ENCODE measurements around the gene PRSS12.
"Not testable (repeated sequence)": the region's sequence is repeated elsewhere in the genome, so short reads cannot be mapped to it uniquely, and the experiment has no call there.

Gene PRSS12

DNA sequence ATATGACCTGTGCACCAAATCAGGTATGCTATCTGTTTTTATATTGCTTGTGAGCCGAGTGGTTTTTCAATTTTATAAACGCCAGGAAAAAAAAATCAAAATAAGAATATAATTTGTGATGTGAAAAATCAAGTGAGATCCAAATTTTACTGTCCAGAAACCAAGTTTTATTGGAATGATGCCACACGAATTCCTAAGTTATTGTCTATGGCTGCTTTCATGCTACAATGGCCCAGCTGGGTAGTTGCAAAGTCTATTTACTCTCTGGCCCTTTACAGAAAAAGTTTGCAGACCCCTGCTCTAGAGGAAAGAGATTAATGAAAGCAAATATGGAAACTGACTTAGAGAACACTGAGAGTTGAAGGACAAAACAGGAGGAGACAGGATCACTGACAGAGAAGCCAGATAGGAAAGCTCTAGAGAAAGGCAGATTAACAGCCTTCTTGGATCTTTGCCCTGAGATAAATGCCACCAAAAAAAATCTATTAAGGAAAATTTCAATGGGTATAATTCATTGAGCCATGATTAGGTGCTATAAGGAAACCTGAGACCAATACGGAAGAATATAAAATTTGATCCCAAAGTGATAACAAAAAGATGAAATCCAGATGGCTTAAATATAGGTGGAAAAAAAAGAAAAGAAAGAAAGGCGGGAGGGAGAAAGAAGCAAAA is 29.8 kb downstream of the PRSS12 start:
- DNase-seq (no peak), ATAC-seq (no peak)

DNA sequence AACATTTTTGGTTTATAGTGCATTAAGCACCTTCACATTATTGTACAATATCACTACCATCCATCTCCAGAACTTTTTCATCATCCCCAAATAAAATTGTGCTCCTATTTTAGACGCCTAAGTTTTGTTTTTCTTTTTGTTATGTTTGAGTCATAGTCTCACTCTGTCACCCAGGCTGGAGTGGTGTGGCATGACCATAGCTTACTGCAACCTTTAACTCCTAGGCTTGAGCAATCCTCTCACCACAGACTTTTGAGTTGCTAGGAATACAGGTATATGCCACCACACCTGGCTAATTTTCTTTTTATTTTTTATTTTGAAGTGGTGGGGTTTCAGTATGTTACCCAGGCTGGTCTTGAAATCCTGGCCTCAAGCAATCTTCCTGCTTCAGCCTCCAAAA is 33.9 kb downstream of the PRSS12 start:
- ATAC-seq, result no peak
- DNase-seq, result no peak

DNA sequence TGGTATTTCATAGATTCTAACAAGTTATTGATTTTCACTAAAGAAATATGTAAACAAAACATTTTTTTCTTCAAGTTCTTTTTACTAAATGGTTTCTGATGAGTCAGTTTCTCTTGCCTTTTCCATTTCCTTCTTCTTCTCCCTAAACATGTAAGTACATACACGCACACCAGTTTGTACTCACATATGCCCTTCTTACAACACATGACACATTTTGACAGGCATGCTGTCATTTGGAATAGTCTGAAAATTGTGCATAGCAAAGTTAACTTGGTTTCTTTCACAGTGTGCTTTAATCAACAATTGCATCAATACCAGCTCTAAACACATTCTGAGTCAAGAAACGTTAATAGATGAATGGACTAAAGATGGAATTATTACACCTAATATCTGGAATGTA is 35.1 kb downstream of the PRSS12 start:
- ATAC-seq, result no peak
- no peak for DNase-seq

DNA sequence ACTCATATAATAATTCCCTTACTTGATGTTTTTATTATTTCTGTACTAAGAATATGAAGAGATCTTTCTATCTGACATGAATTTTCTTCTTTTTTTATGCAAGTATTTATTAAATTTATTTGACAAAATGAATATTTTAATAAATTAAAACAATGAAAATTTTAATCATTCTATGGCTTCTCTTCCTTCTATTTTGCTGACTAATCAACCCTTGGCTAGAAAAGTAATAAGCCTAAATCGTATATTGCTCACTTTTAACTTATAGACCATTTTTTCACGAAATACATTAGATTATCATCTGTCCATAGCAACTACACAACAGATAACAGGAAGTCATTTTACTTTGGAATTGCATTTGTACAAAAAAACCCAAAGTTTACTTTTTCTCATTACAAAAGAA is 38.6 kb downstream of the PRSS12 start:
- no peak for DNase-seq
- no peak for ATAC-seq

DNA sequence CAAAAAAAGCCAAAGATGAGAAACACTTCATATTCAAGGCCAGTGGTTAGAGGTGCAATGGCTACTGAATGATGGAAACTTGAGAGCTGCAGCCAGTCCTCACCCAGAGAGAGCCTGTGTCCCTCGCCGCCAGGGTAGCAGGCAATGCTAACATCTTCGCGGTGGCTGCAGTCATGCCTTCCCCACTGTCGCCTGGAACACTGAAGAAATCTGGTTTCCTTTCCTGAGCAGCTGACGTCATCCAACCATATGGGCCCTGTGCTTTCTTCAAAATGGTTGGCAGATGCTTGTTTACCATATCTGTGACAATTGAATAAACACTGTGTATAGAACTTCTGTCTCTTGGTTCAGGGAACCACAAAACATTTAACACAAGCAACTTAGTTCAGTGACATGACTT is 39.7 kb downstream of the PRSS12 start:
- DNase-seq, result no peak
- ATAC-seq, result peak; percentile 32

DNA sequence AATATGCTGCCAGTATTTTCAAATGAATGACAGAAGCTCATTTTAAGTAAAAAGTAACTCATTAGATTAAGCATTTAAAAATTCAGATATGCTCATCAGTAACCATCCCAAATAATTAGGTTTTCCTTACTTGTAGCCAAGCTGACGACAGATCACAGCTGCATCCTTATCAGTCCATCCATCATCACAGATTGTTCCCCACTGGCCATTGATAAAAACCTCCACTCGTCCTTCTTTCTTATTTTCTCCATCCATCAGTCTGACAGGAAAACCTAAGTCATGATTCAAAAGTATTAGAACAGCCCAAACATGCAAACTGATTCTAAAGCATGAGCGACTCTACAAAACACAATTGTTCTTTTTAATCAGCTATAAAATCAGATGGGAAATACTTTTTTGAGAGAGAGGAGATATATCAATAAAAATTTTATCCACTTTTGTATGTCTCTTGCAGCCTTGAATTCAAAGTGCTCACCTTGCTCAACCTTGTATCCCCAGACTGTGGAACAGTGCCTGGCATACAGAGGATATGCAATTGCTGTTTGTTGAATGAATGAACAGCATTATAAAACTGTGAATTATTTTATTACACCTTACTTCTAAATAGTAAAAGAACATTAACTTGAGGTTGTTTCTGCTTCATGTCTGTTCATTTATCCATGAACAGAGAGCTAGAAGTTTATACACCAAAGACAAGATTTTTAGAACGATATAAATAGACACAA is 44.3 kb downstream of the PRSS12 start:
- DNase-seq (no peak), ATAC-seq (no peak)

DNA sequence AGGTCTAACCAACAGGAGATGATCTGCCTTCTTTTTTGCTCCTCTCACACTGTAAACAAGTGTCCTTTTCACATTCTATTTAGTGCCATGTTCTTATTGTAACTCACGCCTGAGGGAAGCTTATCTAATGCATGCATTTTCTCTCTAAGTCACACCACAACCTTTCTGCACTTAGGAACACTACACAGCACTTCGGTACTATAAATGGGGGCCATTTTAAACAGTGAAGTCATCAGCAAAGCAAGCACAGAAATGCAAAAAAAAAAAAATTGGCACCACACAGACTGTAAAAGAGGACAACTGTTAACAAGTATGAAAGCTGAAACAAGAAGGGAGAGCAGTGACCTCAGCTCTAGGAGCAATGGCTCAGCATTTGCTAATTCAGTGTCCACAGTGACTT is 45.2 kb downstream of the PRSS12 start:
- DNase-seq (no peak), ATAC-seq (no peak)

DNA sequence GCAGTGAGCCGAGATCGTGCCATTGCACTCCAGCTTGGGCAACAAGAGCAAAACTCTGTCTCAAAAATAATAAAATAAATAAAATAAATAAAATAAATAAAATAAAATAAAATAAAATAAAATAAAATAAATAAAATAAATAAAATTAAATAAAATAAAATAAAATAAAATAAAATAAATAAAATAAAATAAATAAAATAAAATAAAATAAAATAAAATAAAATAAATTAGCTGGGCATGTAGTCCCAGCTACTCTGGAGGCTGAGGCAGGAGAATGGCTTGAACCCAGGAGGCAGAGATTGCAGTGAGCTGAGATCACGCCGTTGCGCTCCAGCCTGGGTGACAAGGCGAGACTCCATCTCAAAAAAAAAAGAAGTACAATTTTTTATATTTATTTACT is 53.2 kb downstream of the PRSS12 start:
- ATAC-seq, DNase-seq: not testable (repeated sequence)

DNA sequence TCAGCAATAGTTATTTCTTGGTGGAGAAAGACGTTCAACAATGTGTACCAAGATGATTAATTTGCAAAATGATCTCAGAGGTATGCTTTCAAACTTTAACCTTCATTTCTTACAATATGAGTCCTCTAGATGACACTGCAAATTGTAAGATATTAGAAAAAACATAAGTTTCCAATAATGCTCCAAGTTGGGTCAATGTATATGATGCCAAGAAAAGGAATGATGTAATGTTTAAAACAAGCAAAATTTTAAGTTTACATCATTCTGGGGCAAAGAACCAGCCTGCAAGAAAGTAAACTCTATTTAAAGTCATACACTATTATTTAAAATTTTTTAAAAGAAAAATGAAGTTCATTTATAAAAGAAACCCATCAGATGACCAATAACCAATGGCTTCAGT is 56.1 kb downstream of the PRSS12 start:
- ATAC-seq (no peak), DNase-seq (no peak)

DNA sequence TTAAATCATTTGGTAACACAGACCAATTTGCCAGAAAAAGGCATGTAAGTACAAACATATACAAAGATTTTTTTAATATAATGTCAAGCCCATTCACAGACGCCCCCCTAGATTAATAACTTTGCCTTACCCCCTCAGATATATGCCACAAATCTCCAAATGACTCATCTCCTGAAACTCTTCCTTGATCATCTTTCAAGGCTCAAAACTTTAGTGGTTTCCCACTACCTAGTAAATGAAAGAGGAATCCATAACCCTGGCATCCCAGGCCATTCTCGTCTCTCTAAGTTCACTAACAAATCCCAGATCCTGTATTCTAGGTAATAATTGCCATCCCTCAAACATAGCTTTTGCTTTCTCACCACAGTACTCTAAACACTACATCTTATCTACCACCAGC is 61.9 kb downstream of the PRSS12 start:
- ATAC-seq (no peak), DNase-seq (no peak)

DNA sequence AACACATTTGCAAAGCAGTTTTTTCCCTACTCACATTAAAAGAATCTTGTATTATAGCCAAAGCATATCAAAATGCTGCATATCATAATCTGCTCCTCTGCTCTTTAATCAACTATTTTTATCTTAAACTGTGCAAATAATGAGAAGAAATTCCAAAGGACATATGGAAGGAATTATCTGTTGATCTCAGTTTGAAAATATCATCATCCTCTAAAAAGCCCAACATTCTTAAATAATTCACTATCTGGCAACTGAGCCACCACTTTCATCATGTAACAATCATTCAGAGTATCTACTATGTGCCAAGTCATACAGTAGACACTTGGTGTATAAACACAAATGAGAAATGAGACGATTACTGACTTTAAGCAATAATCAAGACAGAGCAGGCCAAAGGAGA is 63.0 kb downstream of the PRSS12 start:
- no peak for DNase-seq

DNA sequence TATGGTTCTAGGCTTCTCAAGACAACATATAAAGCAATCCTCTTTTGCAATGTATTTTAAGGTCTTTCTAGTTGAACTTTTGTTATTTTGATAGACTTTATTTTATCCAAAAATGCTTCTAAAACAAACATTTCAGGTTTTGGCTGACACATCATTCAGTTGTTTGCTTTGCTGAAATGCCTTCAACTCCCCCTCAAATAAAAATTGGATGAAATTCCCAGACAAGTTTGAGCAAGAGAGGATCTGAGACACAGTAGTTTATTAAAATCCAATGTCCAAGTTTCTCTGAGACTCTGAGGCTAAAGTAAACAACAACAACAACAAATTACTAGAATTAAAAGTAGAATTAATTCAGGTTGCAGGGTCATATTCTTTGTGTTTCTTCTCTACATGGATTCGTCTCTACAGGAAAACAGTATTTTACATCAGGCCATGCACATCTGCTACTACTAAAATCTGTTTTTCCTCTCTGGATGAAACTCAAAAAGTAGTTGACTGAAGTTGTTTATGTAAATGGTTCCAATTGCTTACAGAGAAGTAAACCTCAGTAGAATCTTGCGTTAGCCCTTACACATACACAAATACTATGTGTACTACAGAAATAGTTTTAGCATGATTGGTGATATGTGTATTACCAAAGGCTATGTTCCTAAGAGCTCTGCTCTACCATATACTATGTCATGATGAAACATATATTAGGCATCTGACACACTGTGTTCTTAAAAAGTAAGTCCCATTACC is 64.9 kb downstream of the PRSS12 start:
- no peak for ATAC-seq
- DNase-seq, result no peak

More for the DNA sequence above, 63.0 kb downstream of the PRSS12 start:
- no peak for ATAC-seq

DNA sequence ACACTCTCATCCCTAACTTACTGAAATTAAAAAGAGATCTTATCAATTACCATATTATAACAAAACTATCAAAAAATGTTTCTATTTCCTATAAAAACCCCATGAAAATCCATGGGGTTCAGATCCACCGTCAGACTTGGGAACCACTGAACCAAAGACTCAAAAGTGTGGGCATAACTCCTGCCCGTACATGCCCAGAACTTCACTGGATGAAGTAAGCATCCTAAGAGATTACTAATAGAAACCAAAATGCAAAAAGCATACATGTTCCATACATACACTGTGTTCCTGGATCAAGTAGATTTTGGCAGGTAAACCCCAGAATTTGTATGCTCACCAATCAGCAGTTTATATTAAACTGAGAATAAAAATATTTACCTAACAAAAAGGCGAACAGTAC is 66.1 kb downstream of the PRSS12 start:
- DNase-seq (no peak), ATAC-seq (no peak)

DNA sequence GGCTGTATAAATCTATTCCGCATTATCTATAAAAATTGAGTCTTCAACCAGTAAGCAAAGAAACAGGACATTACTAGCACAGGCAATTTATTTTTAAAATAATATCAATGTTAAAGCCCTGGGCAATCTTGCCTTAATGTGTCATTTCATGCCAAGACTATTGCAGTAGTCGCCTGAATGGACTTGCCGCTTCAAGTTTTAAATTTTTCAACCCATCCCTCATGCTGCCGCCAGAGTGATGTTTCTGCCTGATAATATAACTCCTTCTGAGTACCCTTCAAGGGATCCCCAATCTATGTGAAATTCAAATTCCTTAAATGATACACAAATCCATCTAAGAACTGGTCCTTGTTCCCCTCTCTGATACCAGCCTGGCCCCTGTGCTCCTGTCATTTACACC is 66.9 kb downstream of the PRSS12 start:
- ATAC-seq (no peak), DNase-seq (no peak)

DNA sequence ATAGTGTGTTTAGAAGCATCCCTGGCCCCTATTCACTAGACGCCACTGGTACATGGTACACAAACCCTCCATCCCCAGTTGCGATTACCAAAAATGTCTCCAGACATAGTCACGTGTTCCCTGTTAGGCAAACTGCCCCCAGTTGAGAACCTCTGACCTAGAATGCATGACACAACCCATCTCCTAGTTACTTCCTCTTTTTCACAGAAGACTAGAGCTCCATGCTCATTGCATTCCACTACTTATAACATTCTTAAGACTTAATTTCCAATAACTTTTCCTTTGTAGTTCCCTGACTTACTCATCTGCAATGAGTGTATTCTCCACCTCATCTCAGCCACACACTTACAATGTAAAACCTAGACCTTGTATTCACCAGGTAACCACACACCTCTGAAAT is 68.6 kb downstream of the PRSS12 start:
- ATAC-seq, result no peak

DNA sequence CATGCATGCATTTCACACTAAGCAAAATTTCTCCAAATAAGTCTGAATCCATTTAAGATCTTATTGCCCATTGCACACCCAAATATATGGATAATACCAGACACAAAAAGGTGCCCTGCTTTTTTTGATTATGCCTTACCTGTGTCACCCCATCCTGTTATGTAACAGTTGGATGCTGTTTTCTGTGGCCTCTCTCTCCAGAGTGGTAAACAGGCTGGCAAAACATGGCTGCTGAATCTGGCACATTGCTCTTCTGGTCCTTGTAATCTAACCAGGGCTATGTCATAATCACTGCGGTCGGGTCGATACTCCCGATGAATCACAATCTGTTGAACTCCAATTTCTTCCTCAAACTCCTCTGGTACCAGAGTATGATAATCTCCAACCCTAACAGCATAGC is 70.1 kb downstream of the PRSS12 start:
- DNase-seq (no peak), ATAC-seq (no peak)

More for the DNA sequence above, 68.6 kb downstream of the PRSS12 start:
- no peak for DNase-seq

DNA sequence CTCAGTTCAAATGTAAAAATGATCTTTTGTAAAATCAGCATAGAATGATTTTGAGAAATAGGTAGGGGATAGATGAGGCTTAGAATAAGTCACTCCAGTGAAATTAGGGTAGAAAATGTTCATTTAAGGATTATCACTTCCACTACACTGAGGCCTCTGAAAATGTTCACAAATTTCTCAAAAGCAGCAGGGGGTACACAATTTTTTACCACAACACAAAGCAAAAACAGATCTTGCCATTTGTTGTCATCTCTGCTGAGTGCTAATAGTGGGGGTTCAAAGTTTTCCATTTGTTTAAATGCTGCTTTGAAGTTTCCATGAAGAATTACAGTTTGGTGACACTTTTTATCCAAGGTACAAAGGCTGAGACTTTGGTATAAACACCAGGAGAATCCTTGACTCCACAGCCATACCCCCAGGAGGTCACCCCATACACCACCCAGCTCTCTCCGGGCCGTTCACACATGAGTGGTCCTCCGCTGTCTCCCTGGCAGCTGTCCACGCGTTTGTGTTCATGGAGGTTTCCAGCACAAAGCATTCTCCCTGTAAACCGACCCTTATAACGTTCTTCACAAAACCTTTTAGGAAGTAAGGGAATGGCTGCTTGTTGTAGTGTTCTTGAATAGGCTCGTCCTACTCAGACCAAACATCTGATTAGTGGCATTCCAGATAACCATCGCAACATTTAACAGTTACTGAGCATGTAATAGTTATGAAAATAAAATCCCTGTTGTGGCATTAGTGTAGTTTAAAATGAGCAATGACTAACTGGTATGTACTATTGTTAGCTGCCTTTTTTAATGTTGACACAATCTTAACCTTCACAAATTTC is 71.0 kb downstream of the PRSS12 start:
- DNase-seq (peak; percentile 31), ATAC-seq (no peak)

DNA sequence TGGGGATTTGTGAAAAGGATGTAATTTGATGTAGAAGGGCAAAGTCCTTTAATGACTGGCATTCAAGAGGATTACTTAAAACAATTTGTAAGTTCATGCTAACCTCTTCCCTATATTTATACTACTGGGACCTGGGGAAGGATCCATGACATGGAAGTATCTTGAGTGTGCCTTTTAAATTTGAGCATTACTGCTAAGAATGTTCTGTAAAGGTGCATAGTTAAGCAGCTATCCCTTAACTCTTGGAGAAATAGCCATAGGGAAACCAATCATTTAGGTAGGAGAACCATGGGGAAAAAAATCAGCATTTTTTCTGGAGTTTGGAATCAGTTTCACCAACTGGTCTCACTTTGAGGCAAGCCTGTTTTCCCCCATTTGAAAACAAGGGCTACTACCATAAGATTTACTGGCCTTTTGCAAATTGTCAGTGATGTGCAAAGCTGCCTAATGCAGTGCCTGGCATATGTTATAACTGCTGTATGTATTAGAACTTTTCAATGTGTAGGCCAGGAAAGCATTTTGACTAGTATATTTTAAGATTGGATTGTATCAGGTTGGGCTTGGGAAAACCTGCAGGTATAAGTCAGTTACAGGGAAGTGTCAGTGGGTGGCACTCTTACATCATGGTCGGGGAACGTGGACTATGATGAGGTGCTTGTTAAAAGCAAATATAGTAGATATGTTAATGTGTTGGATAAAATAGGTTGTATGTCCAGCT is 72.1 kb downstream of the PRSS12 start:
- ATAC-seq (no peak), DNase-seq (peak; percentile 27)

DNA sequence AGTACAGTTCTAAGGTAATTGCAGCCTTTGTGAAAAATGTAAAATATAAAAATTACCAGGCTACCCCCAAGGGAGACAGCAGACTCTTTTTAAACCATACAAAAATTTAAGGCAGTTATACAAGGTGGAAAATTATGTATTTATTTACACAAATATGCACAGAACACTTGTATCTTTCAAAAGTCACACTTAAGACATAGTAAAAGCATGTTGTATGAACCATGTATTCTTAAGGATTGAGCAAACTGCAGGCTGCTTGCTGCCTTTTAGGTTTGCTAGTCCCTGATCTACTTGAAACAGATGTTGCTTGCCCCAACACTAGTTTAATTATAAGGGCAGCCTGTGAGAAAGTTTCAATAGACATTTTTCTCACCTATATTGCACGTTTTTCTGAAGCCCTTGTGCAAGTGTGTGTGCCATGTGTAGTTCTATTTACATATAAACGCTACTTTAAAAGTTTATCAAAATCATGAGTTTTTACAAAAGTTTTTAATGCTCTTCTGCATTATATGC is 72.8 kb downstream of the PRSS12 start:
- no peak for DNase-seq
- no peak for ATAC-seq

DNA sequence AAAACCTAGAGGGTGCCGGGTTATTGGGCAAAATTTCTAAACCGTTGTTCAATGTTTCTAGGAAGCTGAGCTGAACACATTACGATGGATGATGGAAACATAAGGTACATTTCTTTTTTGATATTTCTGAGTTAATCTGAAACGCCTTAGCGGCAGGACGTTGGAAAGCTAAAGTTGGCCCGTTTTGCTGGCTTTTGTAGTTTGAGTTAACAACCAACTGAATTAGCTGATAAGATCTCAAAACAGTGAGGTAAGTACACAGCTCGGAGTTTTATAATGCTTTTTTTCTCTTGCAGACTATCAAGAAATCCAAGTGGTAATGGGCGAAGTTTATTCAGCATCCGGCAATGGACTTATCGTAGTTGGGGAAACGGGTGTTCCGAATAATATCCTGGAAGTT is 73.5 kb downstream of the PRSS12 start:
- no peak for DNase-seq

DNA sequence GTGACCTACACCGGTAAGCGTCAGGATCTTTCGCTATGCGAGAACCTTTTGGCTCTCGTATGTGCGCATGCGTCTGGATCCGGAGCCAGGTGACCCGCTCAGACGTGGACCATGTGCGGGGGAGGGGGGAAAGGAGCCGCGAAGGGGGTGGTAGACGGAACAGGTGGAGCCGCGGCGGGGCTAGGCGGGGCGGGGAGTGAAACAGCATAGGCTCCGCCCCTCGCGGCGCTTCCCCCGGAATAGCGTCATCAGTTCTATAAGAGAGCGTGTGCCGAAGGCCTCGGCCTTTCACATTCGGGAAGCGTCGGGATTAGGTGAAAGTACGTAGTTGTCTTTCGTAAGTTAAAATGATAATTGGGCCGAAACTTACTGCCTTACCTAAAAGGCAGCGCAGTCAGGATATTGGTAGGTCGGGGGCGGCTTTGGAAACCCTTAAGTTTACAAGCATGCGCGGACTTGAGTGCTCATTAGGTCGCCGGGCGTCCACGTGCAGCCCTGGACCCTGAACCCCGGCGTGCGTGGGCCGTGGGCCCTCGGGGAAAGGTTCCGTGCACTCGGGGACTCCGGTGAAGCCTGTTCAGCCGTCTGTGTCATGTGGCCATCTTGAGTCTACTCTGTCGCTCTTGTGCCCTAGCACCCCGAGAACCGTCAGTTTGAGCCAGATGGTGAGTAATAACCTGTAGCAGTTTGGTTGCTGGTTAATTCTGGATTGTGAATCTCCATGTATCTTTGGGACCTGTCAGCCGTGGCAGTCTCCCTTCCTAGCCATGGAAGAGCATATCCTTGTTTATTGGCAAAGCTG is 74.1 kb downstream of the PRSS12 start:
- peak; percentile 98 for DNase-seq

More for the DNA sequence above, 73.5 kb downstream of the PRSS12 start:
- no peak for ATAC-seq

More for the DNA sequence above, 74.1 kb downstream of the PRSS12 start:
- peak; percentile 93 for ATAC-seq

Data from stimulated activated naive CD8-positive, alpha-beta T cell treated with anti-CD3 and anti-CD28 coated beads, Interleukin-15, Interleukin-2, amounts not matched to agents 100 U/mL and 50 U/mL, for 24 hours (primary cell).